ENCODE data around the gene ABLIM3.

GRCh38 chr5:149297340-149298025, 156.2 kb downstream of the ABLIM3 start:
- TF ChIP-seq CTCF (IDR thresholded peaks at IDR 0.05) (no peak), POLR2A (IDR thresholded peaks at IDR 0.05) (no peak)

All from thyroid gland (tissue), 4 donors.